DOHH2 (cell line): ENCODE data around the gene SH3PXD2A.

Experiments
- EZH2phosphoT487 ChIP-seq: fragments of 200-600 bp; sonication (generic); IDR thresholded peaks from 2 replicates; pipeline ENCODE4 v1.6.1; 2017; ENCODE audit warnings: borderline replicate concordance, mild to moderate bottlenecking, antibody characterized with exemption, low read length, moderate library complexity, mixed read lengths
- TF ChIP-seq, protein P1 (sequence below): fragments of 200-600 bp; sonication (generic); IDR thresholded peaks from one replicate; pipeline ENCODE4 v1.5.1; 2014; ENCODE audit warnings: antibody characterized with exemption, mild to moderate bottlenecking, low read depth, low read length; ENCODE audit not compliant: poor library complexity, severe bottlenecking

DNA sequence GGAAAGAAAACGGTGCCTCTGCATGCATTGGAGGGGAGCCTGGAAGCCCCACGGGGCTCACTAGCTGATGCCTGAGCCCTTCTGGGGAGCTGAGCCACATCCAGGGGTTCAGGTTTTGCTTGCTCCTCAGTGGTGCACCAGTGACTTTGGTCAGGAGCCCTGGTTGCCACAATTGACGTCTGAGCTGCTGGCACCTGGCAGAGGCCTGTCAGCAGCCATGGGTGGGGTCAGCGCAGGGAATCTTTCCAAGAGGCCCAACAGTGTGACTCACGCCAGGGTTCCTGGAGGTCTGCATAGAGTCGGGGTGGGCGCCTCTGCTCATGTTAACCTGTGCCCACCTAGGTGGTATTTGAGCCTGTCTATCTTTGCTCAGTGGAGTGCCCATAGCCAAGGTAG, 223.1 kb downstream of the SH3PXD2A start:
- TF ChIP-seq, protein P1, sequence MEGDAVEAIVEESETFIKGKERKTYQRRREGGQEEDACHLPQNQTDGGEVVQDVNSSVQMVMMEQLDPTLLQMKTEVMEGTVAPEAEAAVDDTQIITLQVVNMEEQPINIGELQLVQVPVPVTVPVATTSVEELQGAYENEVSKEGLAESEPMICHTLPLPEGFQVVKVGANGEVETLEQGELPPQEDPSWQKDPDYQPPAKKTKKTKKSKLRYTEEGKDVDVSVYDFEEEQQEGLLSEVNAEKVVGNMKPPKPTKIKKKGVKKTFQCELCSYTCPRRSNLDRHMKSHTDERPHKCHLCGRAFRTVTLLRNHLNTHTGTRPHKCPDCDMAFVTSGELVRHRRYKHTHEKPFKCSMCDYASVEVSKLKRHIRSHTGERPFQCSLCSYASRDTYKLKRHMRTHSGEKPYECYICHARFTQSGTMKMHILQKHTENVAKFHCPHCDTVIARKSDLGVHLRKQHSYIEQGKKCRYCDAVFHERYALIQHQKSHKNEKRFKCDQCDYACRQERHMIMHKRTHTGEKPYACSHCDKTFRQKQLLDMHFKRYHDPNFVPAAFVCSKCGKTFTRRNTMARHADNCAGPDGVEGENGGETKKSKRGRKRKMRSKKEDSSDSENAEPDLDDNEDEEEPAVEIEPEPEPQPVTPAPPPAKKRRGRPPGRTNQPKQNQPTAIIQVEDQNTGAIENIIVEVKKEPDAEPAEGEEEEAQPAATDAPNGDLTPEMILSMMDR = no peak
- TF ChIP-seq EZH2phosphoT487 = no peak
